Endothelial cell of umbilical vein (primary cell): Measurements from ENCODE around the gene AACS.

Experiments
- CTCF ChIP-seq, 2 donors: IDR thresholded peaks; 1 replicate in 1 of 2; 2 replicates in 1 of 2; pipeline ENCODE4 v1.5.1; 2011; ENCODE audit warnings: low read length in 2 of 2, mild to moderate bottlenecking in 2 of 2, moderate library complexity in 2 of 2, control low read depth in 1 of 2, inconsistent platforms in 1 of 2, low read depth in 1 of 2; ENCODE audit not compliant: insufficient read depth in 1 of 2; ENCODE audit errors: extremely low read depth in 1 of 2
- EZH2 ChIP-seq: IDR thresholded peaks from 2 replicates; pipeline ENCODE4 v1.6.1; 2012; ENCODE audit warnings: borderline replicate concordance, low read depth, mild to moderate bottlenecking, moderate library complexity, low read length, inconsistent platforms; ENCODE audit not compliant: severe bottlenecking
- FOS ChIP-seq: IDR thresholded peaks from 2 replicates; pipeline ENCODE4 v1.6.1; 2011; ENCODE audit warnings: mild to moderate bottlenecking, low read length, moderate library complexity, borderline replicate concordance; ENCODE audit not compliant: insufficient read depth
- GATA2 ChIP-seq: IDR thresholded peaks from 2 replicates; pipeline ENCODE4 v1.7.0; 2011; ENCODE audit warnings: low read depth, mild to moderate bottlenecking, moderate library complexity, mixed read lengths, low read length; ENCODE audit not compliant: insufficient read length, insufficient read depth
- JUN ChIP-seq: IDR thresholded peaks from 2 replicates; pipeline ENCODE4 v1.6.1; 2011; ENCODE audit warnings: borderline replicate concordance, low read depth; ENCODE audit not compliant: insufficient read length, insufficient read depth
- MAX ChIP-seq: IDR thresholded peaks from 2 replicates; pipeline ENCODE4 v1.6.1; 2011; ENCODE audit not compliant: insufficient read depth, insufficient read length
- MYC ChIP-seq: IDR thresholded peaks from one replicate; pipeline ENCODE4 v1.6.1; 2011; ENCODE audit warnings: mild to moderate bottlenecking, low read depth, low read length
- POLR2A ChIP-seq: IDR thresholded peaks from 2 replicates; pipeline ENCODE4 v1.6.1; 2012; ENCODE audit warnings: low read depth, mild to moderate bottlenecking, control low read depth, low read length
- POLR2AphosphoS5 ChIP-seq: IDR thresholded peaks from 2 replicates; pipeline ENCODE4 v1.6.1; 2012; ENCODE audit warnings: low read depth, mild to moderate bottlenecking, control low read depth, low read length, moderate library complexity; ENCODE audit not compliant: insufficient read depth

- TF ChIP-seq CTCF (IDR thresholded peaks at IDR 0.05; ENCODE audit: extremely low read depth in 1 of 2, insufficient read depth in 1 of 2, low read depth in 1 of 2, low read length in 2 of 2) (no peak), JUN (no peak), POLR2AphosphoS5 (no peak), MYC (no peak), POLR2A (no peak), EZH2 (no peak), GATA2 (no peak), MAX (no peak), FOS (no peak)
Measured at GRCh38 chr12:125142601-125143000, 77.4 kb downstream of the AACS start.
